Gastroesophageal sphincter (tissue), 3 donors: ENCODE results near the gene PRRC2A.
"Not testable (repeated sequence)": the region's sequence is repeated elsewhere in the genome, so short reads cannot be mapped to it uniquely, and the experiment has no call there.

Experiments used
- CTCF ChIP-seq, 4 experiments: fragments of 200-600 bp in 2 of 4; fragments of 450-650 bp in 2 of 4; sonication (generic) in 1 of 4; IDR thresholded peaks; one replicate each; pipeline ENCODE4 v1.5.1; 2017 to 2019; ENCODE audit warnings: antibody characterized with exemption in 4 of 4, mild to moderate bottlenecking in 2 of 4, moderate library complexity in 2 of 4
- POLR2A ChIP-seq, 2 donors: fragments of 450-650 bp; IDR thresholded peaks; one replicate each; pipeline ENCODE4 v1.6.1; 2017; ENCODE audit warnings: antibody characterized with exemption in 2 of 2, mild to moderate bottlenecking in 2 of 2, moderate library complexity in 1 of 2
- POLR2AphosphoS5 ChIP-seq: sonication (generic); formaldehyde crosslinking; IDR thresholded peaks from one replicate; pipeline ENCODE4 v1.6.1; 2017; ENCODE audit warnings: antibody characterized with exemption

- TF ChIP-seq CTCF (IDR thresholded peaks at IDR 0.05); POLR2A (IDR thresholded peaks at IDR 0.05); POLR2AphosphoS5: not testable (repeated sequence)
Measured at GRCh38 chr6:31590691-31591090, 29.8 kb upstream of the PRRC2A start.
